ENCODE data around the gene MAML3.

Gene MAML3

DNA sequence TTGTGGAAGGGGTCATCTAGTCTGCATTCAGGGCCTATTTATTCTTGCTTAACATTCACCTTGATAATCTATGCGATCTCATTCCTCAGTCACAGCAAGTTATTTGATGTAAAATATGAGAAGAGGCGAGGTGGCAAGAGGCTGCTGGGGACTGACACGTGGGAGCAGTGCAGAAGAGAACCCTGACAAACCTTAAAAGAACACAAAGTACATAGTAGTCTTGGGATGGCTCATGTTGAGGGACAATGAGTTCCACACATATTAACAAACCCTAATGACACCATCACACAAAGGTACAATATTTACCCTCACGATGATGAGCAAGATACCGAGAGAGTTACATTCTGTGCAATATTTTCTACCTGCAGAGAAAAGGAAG lies 57.5 kb downstream of the MAML3 start:
- FAIRE-seq (no peak), DNase-seq (ENCODE audit: insufficient read length, low spot score) (no peak)
- TF ChIP-seq, protein P1, sequence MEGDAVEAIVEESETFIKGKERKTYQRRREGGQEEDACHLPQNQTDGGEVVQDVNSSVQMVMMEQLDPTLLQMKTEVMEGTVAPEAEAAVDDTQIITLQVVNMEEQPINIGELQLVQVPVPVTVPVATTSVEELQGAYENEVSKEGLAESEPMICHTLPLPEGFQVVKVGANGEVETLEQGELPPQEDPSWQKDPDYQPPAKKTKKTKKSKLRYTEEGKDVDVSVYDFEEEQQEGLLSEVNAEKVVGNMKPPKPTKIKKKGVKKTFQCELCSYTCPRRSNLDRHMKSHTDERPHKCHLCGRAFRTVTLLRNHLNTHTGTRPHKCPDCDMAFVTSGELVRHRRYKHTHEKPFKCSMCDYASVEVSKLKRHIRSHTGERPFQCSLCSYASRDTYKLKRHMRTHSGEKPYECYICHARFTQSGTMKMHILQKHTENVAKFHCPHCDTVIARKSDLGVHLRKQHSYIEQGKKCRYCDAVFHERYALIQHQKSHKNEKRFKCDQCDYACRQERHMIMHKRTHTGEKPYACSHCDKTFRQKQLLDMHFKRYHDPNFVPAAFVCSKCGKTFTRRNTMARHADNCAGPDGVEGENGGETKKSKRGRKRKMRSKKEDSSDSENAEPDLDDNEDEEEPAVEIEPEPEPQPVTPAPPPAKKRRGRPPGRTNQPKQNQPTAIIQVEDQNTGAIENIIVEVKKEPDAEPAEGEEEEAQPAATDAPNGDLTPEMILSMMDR (IDR thresholded peaks at IDR 0.05; ENCODE audit: insufficient read depth, missing control alignments), result no peak

DNA sequence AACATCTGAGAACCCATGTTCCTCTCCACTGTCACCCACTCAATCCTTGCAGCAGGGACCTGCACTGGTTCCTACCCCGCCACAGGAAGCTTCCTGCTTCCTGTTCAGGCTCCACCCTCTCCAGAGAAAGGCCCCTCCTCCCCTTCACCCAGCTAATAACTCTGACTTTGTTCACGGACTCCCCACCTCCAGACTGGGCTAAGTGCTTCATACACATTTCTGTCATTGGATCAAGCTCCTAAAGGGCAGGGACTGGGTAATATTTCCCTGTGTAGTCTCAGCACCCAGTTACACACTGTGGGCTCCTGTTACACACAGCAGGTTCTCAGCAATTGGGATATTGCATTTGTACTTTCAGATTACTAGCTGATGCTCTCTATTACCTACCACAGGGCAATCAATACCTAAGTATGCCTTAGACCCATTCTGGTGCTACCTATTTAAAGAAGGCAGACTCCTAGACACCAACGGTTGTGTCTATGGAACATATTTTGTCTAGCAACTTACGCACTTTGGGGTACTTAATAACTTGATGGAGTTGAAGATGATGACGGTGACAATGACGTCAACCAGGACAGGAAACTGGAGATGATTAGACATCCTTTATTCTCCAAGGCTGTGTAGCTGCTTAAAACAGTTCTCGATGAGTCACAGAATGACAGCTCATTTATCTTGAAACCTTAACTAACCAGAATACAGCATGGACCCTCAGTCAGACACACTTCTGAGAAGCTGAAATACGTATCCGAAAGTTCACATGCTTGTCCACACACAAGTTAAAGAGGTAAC lies 58.1 kb downstream of the MAML3 start:
- TF ChIP-seq, protein P1 (IDR thresholded peaks at IDR 0.05; ENCODE audit: insufficient read depth, missing control alignments), result no peak
- FAIRE-seq, result no peak
- DNase-seq (ENCODE audit: insufficient read length, low spot score), result no peak

DNA sequence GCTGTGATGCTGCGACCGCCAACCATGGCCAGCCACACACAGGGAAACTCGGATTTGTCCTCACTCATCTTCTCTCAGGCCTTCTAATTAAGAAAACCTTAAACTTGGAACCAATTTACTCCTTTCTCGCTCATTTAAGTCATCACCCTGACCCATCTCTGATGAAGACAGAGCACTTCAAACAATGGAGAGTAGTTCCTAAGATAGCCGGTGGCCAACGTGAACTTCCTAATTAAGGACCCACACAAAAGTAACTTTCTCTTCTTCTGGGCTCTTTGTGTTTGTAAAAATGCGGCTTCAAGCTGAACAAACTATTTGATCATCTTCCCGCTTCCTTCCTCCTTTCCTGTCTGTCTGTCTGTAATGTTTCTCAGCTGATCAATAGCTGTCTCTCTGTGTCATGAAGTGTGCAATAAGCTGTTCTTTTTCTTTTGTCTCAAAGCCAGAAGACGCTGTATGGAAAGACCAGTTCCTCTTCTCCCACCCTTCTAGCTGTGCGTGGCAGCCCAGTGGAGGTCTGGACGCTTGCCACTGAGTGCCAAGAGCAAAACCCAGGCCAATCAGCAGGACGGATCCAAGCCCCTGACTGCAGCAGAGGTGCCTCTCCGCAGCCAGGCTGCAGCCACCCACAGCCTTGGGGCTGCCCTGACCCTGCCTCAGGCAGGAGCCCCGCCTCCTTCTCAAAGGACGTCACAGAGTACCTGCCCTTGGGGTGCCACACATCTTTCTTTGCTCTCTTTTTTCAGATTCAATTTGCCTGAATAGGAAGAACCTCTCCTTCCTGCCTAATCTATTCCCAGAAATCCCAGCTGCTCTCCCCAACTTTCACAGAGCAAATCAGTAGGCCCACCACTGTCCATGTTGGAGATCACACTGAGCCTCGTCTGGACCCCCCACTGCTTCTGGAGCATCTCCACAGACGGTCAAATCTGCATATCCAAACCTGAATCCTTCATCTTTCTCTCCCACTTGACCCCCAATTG lies 59.3 kb downstream of the MAML3 start:
- no peak for FAIRE-seq
- TF ChIP-seq, protein P1 (IDR thresholded peaks at IDR 0.05; ENCODE audit: insufficient read depth, missing control alignments), result no peak
- no peak for DNase-seq (ENCODE audit: insufficient read length, low spot score)

DNA sequence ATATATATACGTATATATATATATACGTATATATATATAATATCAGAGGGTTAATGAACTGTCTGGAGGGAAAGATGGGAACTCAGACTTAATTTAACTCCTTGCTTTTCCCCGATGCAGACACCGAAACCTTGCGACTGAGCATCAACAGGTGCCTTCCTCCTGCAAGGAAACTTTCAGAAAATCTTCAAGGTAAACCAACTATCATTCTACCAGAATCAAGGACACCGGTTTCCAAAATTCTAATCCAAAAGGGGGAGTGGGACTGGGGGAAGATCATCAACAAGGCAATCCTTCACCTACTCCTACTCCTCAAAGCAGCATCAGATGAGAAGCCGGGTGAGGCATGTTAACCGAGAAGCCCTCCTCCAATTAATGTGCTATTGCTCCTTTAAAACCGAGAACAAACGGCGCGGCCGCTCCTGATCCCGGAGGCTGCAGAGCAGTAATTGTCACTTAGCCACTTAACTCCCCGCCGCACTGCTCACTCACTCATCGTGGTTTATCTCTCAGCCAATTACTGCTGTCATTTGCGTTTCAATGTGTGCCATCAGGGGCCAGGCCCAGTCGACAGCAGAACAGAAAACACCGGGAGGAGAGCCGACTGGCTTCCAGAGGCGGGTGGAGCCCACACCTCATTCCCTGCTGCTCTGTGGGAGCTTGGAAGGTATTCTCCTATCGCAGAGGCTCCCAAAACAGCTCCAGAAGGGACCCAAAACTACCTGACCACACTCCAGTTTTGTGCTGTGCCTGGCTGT lies 61.7 kb downstream of the MAML3 start:
- DNase-seq (ENCODE audit: insufficient read length, low spot score), result peak; percentile 36

DNA sequence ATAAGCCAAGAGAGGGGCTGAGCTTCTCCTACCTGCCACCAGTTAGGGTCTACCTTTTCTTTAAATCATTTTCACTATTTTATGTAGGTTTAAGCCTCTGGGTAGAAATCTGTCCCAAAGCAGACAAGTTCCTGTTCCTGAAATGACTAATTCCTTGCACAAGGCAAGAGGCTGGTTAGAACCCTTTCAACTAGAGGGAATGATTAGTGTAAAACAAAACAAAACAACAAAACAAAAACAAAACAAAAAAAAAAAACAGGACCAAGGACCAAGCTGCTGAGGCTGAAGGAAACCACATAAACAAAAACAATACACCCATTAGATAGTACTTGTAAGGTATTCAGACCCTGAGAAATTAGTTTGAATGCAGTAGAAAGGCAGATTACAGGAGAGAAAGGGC lies 62.7 kb downstream of the MAML3 start:
- TF ChIP-seq, protein P1 (IDR thresholded peaks at IDR 0.05; ENCODE audit: insufficient read depth, missing control alignments), result no peak
- FAIRE-seq (no peak), DNase-seq (ENCODE audit: insufficient read length, low spot score) (no peak)

More for the DNA sequence above, 61.7 kb downstream of the MAML3 start:
- FAIRE-seq, result peak; percentile 29
- TF ChIP-seq, protein P1 (IDR thresholded peaks at IDR 0.05; ENCODE audit: insufficient read depth, missing control alignments), result no peak

DNA sequence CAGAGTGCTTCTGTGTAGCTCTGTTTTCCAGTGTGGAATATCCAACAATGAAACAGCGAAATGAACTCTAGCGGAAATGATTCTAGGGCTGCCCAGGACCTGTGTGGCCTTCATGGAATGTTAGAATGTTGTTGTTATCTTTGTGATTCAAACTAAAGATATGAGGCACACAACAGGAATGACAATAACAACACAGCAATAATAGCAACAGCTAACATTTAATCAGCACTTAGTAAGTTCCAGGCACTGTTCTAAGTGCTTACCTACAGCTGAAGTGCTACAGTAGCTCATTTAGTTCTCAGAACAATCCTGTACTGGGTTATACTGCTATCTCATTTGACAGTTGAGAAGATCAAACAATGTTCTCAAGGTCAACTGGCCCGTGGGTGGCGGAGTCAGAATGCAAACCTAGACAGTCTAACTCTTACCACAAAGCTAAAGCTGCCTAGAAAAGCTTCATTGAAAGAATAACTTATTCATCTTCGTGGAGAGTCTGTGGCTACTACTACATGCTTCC lies 63.7 kb downstream of the MAML3 start:
- TF ChIP-seq, protein P1 (IDR thresholded peaks at IDR 0.05; ENCODE audit: insufficient read depth, missing control alignments), result no peak
- peak; percentile 67 for FAIRE-seq

More for the DNA sequence above, 63.7 kb downstream of the MAML3 start:
- no peak for DNase-seq (ENCODE audit: insufficient read length, low spot score)
